GM18505 (cell line): ENCODE measurements around the gene CDH4.
"Not testable (repeated sequence)": the region's sequence is repeated elsewhere in the genome, so short reads cannot be mapped to it uniquely, and the experiment has no call there.

ENCODE experiments used
- ATAC-seq: cut with Tn5 transposase; IDR thresholded peaks from one replicate; pipeline ENCODE4 v1.9.1; 2021; ENCODE audit not compliant: unreplicated experiment
- POLR2A ChIP-seq: IDR thresholded peaks from 4 replicates; pipeline ENCODE4 v1.6.1; 2011; ENCODE audit warnings: borderline replicate concordance; ENCODE audit not compliant: insufficient read depth, insufficient read length; ENCODE audit errors: extremely low read depth

Gene CDH4

GRCh38 chr20:61260905-61261304, 8.8 kb downstream of the CDH4 start:
- TF ChIP-seq POLR2A = no peak
- no peak for ATAC-seq

DNA sequence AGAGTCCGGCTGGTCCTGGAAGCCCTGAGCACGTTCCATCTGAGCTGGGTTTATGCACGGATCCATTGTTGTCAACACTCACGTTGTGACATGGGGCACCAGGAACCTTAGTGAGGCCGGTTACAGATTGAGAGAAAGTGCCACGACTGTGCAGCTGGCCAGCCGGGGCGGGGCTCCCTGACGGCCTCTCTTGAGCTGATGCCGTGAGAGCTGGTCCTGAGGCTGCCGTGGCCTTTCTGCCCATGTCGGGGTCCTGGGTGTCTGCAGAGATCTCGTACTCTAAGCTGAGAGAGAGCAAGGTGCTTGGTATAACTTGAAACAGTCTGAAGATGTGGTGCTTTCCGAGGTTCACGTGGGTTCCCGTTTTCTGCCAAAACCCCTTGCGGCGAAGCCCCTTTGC, 10.0 kb downstream of the CDH4 start:
- no peak for TF ChIP-seq POLR2A
- no peak for ATAC-seq

DNA sequence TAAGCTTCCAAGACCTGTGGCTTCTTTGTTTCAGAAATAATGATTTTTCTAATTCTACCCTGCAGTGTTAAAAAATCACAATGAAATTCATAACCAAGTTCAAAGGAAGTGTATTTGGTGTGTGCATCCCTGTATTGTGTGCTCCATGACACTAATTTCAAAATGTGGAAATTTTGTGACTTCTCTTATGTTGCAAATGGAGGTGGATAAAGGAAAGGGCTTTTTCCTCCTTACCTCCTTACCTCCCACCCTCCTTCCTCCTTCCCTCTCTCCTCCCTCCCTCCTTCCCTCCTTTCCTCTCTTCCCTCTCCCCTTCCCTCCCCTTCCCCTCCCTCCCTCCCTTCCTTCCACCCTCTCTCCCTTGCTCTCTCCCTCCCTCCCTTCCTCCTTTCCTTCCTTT, 10.5 kb downstream of the CDH4 start:
- no peak for ATAC-seq
- TF ChIP-seq POLR2A = no peak

GRCh38 chr20:61263084-61263695, 11.1 kb downstream of the CDH4 start:
- no peak for TF ChIP-seq POLR2A
- ATAC-seq = no peak

DNA sequence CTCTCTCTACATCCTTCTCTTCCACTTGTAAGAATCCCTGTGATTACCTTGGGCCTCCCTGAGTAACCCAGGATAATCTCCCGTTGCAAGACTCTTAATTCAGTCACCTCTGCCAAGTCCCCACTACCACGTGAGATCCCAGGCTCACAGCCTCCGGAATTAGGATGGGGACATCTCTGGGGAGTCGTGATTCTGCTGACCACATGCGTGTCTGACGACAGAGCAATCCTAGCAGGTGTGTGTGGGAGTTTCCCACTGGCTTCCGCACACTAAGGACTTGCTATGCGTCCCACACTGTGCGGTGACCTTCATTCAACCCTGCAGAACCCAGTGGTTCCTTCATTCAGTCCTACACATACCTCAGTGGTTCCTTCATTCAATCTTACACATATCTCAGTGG, 11.9 kb downstream of the CDH4 start:
- no peak for ATAC-seq
- TF ChIP-seq POLR2A = no peak

DNA sequence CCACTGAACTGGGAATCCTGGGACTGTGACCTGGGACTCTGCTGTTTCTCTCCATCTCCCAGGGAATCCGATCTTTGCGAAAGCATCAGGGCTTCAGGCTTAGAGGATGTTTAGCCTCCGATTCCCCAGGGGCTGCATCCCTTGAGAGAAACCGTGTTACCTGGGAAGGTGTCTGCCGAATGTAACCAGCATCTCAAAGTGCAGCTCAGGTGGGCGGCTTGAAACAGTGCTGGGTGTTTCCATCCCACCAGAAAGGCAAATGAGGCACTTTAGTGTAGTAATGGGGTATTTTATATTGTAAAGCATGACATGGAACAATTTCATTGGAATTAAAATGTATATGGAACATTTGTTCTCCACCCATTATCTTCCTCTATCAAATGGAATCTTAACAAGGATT, 15.2 kb downstream of the CDH4 start:
- no peak for ATAC-seq
- no peak for TF ChIP-seq POLR2A

DNA sequence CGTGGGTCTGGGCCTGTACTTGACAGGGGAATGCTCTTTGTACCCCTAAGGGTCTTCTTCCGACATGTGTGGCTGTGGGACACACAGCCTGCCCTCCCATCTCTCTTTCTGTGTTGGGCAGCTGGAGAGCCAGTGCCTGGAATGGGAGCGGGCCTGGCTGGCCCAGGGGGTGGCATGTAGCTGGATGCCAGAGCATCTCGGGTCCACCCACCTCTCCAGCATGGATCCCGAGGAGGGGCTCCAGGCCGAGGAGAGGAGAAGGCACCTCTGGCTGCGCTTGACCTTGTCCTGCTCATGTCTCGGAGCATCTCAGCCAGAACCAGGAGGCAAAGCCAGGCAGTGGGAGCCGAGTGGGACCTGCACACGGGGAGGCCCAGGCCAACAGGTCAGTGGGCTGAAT, 16.0 kb downstream of the CDH4 start:
- no peak for ATAC-seq
- TF ChIP-seq POLR2A = no peak

DNA sequence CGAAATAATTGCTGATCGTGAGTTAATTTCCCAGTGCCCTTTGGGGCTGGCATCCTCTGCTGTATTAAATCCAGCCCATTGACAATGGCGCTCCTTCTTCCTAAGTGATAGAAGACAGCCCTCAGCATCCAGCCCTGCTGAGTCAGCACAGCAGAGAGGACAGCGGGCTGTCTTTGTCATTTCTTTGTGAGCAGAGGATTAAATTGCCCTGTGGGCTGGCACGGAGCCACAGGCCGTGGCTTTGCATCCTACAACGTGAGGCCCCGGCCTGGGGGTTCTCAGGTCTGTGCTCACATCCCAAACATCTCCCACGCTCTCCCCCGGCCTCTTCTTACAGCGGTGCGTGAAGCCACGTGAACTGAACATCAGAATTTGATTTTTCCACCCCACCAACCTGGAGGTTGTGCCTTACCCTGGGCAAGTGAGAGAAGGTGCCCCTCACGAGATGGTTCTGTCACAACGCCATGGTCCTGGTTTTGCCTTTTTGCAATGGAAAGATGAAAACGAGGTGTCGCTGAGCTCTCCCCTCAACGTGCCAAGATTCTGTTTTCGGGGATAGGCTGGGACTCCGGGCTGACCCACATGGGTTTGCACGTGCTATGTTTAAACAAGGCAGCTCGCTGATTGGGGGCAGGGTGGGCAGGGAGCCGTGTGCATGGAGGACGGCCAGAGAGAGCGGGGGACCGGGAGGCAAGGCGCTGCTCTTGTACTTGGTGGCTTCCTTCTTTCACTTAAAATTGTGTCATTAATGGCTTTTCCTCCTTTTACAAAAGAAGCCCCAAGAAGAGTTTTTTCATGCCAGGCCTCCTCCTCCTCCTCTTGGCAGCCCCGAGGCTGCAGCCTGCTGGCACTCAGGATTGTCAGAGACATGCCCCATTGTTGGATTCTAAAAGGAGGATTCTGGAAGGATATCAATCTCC, 19.5 kb downstream of the CDH4 start:
- no peak for TF ChIP-seq POLR2A
- no peak for ATAC-seq

DNA sequence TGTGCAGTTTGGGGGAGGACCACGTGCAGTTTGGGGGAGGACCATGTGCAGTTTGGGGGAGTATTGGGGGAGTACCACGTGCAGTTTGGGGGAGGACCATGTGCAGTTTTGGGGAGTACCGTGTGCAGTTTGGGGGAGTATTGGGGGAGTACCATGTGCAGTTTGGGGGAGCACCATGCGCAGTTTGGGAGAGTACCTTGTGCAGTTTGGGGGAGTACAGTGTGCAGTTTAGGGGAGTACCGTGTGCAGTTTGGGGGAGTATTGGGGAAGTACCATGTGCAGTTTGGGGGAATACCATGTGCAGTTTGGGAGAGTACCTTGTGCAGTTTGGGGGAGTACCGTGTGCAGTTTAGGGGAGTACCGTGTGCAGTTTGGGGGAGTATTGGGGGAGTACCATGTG, 21.0 kb downstream of the CDH4 start:
- ATAC-seq = not testable (repeated sequence)

- not testable (repeated sequence) for ATAC-seq
Measured at GRCh38 chr20:61273666-61274065, 21.6 kb downstream of the CDH4 start.

- TF ChIP-seq POLR2A = no peak
- no peak for ATAC-seq
Measured at GRCh38 chr20:61274326-61274725, 22.3 kb downstream of the CDH4 start.

DNA sequence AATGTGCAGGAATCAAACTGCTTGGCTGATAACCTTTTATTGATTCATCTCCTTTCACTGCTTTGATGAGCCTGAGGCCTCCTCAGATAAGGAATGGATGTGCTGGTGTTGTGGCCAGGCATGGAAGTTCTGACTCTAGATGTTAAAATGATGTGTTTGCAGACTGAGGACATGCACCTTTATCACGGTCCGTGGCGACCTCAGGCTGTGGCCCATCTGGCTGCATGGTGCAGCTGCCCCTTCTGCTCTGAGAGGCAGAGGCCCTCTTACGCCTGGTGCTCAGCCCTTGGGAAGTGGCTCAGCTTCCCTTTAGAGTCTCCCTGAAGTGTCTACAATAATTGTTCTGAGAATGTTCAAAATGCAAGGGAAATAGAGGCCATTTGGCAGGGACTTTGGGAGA, 26.2 kb downstream of the CDH4 start:
- no peak for ATAC-seq
- no peak for TF ChIP-seq POLR2A

DNA sequence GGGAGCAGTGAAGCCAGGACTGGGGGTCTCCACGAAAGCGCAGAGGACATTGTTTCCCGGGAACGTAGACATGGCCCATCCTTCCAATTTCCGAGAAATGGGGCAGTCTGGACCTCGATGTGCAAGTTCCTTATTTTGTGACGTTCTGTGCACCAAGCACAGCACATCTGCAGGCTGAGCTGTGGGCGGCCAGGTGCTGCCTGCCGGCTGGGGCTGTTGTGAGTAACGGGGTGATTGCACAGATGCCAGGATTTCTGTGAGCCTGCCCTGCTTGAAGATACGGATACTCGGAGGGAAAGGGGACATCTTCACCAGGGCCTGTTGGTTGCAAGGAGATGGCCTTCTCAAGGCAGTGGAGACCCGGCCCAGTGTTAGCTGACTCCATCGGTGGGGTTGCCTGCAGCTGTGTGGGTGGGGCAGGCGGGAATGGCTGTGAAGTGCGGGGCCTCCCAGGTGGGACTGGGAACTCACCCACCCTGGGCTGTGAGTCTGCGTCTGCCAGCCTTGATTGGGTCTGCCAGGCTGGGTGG, 27.6 kb downstream of the CDH4 start:
- TF ChIP-seq POLR2A = no peak
- ATAC-seq = no peak

DNA sequence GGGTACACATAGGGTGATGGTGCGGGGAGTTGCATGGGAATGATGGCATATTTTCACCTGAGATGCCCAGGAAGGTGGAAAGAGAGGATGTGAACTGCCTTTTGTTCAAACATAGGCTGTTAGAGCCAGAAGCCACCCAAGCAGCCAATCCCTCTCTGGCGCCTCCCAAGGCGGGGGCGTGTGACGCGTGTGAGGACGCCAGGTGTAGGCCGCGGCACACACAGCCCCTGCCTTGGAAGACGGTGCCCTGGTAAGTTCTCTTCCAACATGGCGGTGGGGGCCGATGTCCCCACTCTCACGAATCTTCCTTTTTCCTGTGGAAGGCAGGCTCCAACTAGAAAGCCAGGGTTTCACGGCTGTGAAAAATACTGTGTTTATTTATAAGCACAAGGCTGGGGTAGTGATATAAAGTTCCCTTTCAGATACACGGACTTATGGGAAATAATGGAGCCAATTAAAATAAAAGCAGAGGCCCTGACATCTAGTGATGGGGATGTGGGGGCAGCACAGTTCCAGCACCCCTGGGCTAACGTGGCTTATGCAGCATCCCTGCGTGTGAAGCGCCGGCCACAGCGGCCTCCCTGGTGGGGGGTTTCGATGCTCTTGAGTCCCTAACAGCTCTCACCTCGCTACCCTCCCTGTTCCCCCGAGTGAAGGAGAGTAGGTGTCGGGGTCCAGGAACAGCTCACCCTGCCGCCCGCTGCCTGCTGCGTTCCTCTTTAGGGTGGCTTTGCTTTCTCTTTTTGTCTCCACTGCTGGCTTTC, 28.3 kb downstream of the CDH4 start:
- no peak for ATAC-seq
- no peak for TF ChIP-seq POLR2A

- no peak for ATAC-seq
- TF ChIP-seq POLR2A = no peak
Measured at GRCh38 chr20:61281286-61281795, 29.3 kb downstream of the CDH4 start.
